Liver (tissue), 3 donors: Measurements from ENCODE around the gene KRT25.

ENCODE experiments used
- ATF3 ChIP-seq: IDR thresholded peaks from 2 replicates; pipeline ENCODE4 v1.6.1; 2016; ENCODE audit warnings: antibody characterized with exemption
- CTCF ChIP-seq: fragments of 150-350 bp; IDR thresholded peaks from 2 replicates; pipeline ENCODE4 v1.5.1; 2017; ENCODE audit warnings: improper control_type of control experiment, low read depth, low read length; ENCODE audit not compliant: missing input control
- EGR1 ChIP-seq, 2 donors: IDR thresholded peaks; 2 replicates each; pipeline ENCODE4 v1.6.1; 2016 to 2018; ENCODE audit warnings: antibody characterized with exemption in 2 of 2, low read depth in 2 of 2
- GABPA ChIP-seq, 2 donors: IDR thresholded peaks in 1 of 2; conservative IDR thresholded peaks in 1 of 2; 2 replicates each; pipeline ENCODE4 v1.6.1; 2016; ENCODE audit warnings: antibody characterized with exemption in 2 of 2, mild to moderate bottlenecking in 1 of 2, moderate library complexity in 1 of 2
- JUND ChIP-seq, 2 donors: IDR thresholded peaks; 2 replicates each; pipeline ENCODE4 v1.6.1; 2016; ENCODE audit warnings: antibody characterized with exemption in 2 of 2
- MAX ChIP-seq: IDR thresholded peaks from 2 replicates; pipeline ENCODE4 v1.6.1; 2016; ENCODE audit warnings: antibody characterized with exemption
- NR2F2 ChIP-seq: IDR thresholded peaks from 2 replicates; pipeline ENCODE4 v1.6.1; 2016; ENCODE audit warnings: antibody characterized with exemption
- RAD21 ChIP-seq, 2 donors: IDR thresholded peaks; 2 replicates each; pipeline ENCODE4 v1.6.1; 2016; ENCODE audit warnings: antibody characterized with exemption in 2 of 2, mild to moderate bottlenecking in 2 of 2
- REST ChIP-seq: IDR thresholded peaks from 2 replicates; pipeline ENCODE4 v1.6.1; 2016; ENCODE audit warnings: antibody characterized with exemption, mild to moderate bottlenecking
- RXRA ChIP-seq, 2 donors: IDR thresholded peaks; 2 replicates each; pipeline ENCODE4 v1.6.1; 2017 to 2018; ENCODE audit warnings: antibody characterized with exemption in 2 of 2, mild to moderate bottlenecking in 1 of 2
- SP1 ChIP-seq: IDR thresholded peaks from 2 replicates; pipeline ENCODE4 v1.6.1; 2018; ENCODE audit warnings: antibody characterized with exemption, mild to moderate bottlenecking
- TAF1 ChIP-seq: conservative IDR thresholded peaks from 2 replicates; pipeline ENCODE4 v1.6.1; 2016; ENCODE audit warnings: antibody characterized with exemption, mild to moderate bottlenecking
- YY1 ChIP-seq: IDR thresholded peaks from 2 replicates; pipeline ENCODE4 v1.6.1; 2016; ENCODE audit warnings: antibody characterized with exemption, mild to moderate bottlenecking
- donor health status: healthy.
- donor health status: healthy.

- TF ChIP-seq CTCF (no peak), JUND (IDR thresholded peaks at IDR 0.05) (no peak), REST (no peak), GABPA (IDR thresholded peaks at IDR 0.05 in 1 of 2, conservative IDR thresholded peaks at IDR 0.05 in 1 of 2) (no peak), MAX (no peak), YY1 (no peak), SP1 (no peak), ATF3 (no peak), TAF1 (no peak), EGR1 (IDR thresholded peaks at IDR 0.05; ENCODE audit: low read depth in 2 of 2) (no peak), RAD21 (IDR thresholded peaks at IDR 0.05) (no peak), NR2F2 (no peak), RXRA (IDR thresholded peaks at IDR 0.05) (no peak)
Measured at GRCh38 chr17:40779181-40779909, 24.2 kb upstream of the KRT25 start.
